Activated naive CD4-positive, alpha-beta T cell treated with anti-CD3 and anti-CD28 coated beads, Interleukin-2, amount 50 U/mL, for 72 hours (primary cell): Measurements from ENCODE around the gene RPTOR. TPM values are rescaled to one million over a fixed set of nuclear protein-coding genes. Genes with fewer than 3 reads are reported as not detected.

Experiments used
- ATAC-seq, 2 donors: fragments of 150-1000 bp; cut with Tn5 transposase; 2 replicates each; pipeline ENCODE4 v1.10.0; 2021; ENCODE audit warnings: mild to moderate bottlenecking in 2 of 2, moderate library complexity in 2 of 2
- DNase-seq, 2 donors: peaks; one replicate each; pipeline ENCODE4 v3.0.0; 2021 to 2022; ENCODE audit warnings: low spot score in 2 of 2
- H3K27ac Mint-ChIP-seq, 2 donors: one replicate each; pipeline ENCODE4 v1.8.0; 2022; ENCODE audit warnings: mild to moderate bottlenecking in 2 of 2, mixed read lengths in 2 of 2
- H3K36me3 Mint-ChIP-seq, 2 donors: one replicate each; pipeline ENCODE4 v1.8.0; 2022; ENCODE audit warnings: mixed read lengths in 2 of 2
- H3K9me3 Mint-ChIP-seq, 2 donors: one replicate each; pipeline ENCODE4 v1.8.0; 2022; ENCODE audit warnings: mixed read lengths in 2 of 2
- total RNA-seq, 2 donors: library from RNA; stranded (reverse); gene quantifications; one replicate each; pipeline ENCODE4 v1.2.3, GENCODE V29; 2022

The RPTOR gene
- total RNA-seq, 2 donors from 2014 or later = 59.5 to 128 TPM

GRCh38 chr17:80633994-80634566 is 89.4 kb downstream of the RPTOR start:
- Mint-ChIP-seq H3K27ac (no peak overlapping the region), H3K36me3 (peaks cover 0 to 7% of the 10 kb centered on the region in 2 donors), H3K9me3 (no peaks in the 10 kb centered on the region)
- ATAC-seq (no peak), DNase-seq (no peak)

- no peak for DNase-seq
- peaks cover 0 to 17% of the 10 kb centered on the region in 2 donors for H3K36me3 Mint-ChIP-seq
- ATAC-seq = peak in 1 of 2 donors; percentile 51
- peak overlapping the region; percentile 39 to 78 for H3K27ac Mint-ChIP-seq
- H3K9me3 Mint-ChIP-seq = no peaks in the 10 kb centered on the region
Measured at GRCh38 chr17:80636361-80637018, 91.9 kb downstream of the RPTOR start.

DNA sequence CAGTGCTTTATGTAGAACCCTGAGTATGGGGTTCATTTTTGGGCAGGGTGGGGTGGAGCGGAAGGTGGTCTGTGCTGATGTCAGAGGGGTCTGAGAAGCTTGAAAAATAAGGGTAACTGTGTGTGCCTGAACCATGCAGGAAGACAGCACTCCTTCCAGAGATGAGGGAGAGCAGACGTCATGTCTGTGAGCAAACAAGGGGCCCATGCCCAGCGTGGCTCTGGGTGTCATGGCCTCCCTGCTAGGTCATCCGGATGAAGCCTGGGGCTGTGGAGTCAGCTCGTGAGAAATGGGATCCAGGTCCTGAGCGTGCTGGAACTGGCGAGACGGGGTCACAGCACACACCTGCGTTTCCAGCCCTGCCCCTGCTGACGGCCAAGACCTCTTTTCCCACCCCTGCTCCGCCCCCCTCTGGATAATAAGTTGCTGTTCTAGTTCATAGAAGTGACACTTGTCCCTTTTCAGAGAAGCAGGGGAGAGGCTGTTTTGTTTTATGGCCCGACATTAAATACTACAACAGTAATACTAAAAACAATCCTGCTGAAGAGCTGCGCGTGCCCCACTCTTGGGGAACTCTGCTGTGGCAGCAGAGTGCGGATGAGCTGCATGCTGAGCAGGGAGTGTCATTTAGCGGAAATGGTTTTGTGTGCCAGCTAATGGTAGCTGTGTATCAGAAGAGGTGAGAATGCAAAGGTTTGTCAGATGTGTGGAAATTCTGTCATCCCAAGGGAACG is 92.6 kb downstream of the RPTOR start:
- peak overlapping the region in 1 of 2 donors; percentile 78 for H3K27ac Mint-ChIP-seq
- no peaks in the 10 kb centered on the region for H3K9me3 Mint-ChIP-seq
- no peak for DNase-seq
- peaks cover 0 to 17% of the 10 kb centered on the region in 2 donors for H3K36me3 Mint-ChIP-seq
- ATAC-seq = peak in 1 of 2 donors; percentile 41

- DNase-seq (no peak), ATAC-seq (no peak)
- no peaks in the 10 kb centered on the region for H3K9me3 Mint-ChIP-seq
- H3K36me3 Mint-ChIP-seq = peaks cover 5 to 24% of the 10 kb centered on the region in 2 donors
- H3K27ac Mint-ChIP-seq = peak overlapping the region in 1 of 2 donors; percentile 8
Measured at GRCh38 chr17:80639658-80640057, 95.0 kb downstream of the RPTOR start.

DNA sequence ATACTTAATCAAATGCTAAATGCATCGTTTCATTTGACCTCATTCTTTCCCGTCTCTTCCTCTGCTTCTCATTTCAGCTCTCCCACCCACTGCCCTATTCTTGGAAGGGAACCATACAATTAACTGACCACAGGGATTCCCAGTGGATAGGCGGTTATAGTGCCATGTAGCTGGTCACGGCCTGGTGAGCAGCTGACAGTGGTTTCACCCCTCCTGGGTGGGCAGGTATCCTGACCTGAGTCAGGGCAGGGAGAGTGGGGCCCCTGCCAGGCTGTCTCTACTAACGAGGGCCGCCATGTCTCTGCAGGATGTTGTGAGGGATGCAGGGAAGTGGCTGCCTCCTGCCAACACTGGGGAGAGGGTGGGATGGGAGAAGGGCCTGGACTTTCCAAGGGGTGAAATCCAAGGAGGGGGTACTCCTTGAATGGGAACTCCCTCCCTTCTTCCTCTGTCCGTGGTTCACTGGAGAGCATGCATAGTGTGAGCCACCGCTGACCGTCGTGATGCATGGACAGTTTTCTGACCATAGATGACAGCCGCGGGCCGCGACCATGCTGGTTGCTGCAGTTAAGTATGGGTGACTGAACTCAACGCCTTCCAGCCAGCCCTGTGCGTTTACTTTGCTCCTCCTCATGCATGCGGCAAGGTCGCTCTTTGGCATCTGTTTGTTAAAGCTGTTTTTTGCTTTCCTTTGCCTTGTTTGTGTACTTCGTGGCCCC is 95.9 kb downstream of the RPTOR start:
- DNase-seq (no peak), ATAC-seq (no peak)

GRCh38 chr17:80643326-80644099 is 98.9 kb downstream of the RPTOR start:
- Mint-ChIP-seq H3K27ac (peak overlapping the region in 1 of 2 donors; percentile 22), H3K36me3 (peaks cover 12 to 54% of the 10 kb centered on the region in 2 donors), H3K9me3 (no peaks in the 10 kb centered on the region)
- DNase-seq (no peak), ATAC-seq (no peak)

More for the DNA sequence above, 95.9 kb downstream of the RPTOR start:
- Mint-ChIP-seq H3K27ac (peak overlapping the region in 1 of 2 donors; percentile 40), H3K9me3 (no peaks in the 10 kb centered on the region), H3K36me3 (peaks cover 9 to 31% of the 10 kb centered on the region in 2 donors)

GRCh38 chr17:80644536-80644935 is 99.9 kb downstream of the RPTOR start:
- Mint-ChIP-seq H3K9me3 (peaks cover 2 to 7% of the 10 kb centered on the region in 2 donors), H3K27ac (no peak overlapping the region), H3K36me3 (peaks cover 21 to 63% of the 10 kb centered on the region in 2 donors)
- ATAC-seq (no peak), DNase-seq (no peak)

GRCh38 chr17:80645706-80646325 is 101.2 kb downstream of the RPTOR start:
- Mint-ChIP-seq H3K36me3 (peaks cover 29 to 67% of the 10 kb centered on the region in 2 donors), H3K27ac (no peak overlapping the region), H3K9me3 (peaks cover 8 to 13% of the 10 kb centered on the region in 2 donors)
- ATAC-seq (no peak), DNase-seq (no peak)

DNA sequence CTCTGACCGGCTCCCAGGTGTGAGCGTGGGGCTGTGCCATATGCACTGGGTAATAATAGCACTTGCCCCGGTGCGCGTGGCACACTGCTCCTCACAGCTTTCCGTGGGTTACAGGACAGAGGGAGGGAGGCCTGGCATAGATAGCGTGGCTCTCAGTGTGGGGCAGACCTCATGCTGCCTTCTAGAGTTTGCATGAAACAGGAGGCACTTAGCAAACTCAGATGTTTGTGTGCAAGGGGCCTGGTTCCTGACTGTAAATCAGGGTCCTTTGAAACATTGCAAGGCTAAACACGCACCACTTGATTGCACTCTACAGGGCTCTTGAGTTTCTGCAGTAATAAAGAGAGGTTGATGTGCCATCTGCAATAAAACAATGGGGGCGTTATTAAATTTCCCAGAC is 101.7 kb downstream of the RPTOR start:
- Mint-ChIP-seq H3K9me3 (peaks cover 13 to 16% of the 10 kb centered on the region in 2 donors), H3K36me3 (peaks cover 32 to 68% of the 10 kb centered on the region in 2 donors), H3K27ac (no peak overlapping the region)
- ATAC-seq (no peak), DNase-seq (no peak)

DNA sequence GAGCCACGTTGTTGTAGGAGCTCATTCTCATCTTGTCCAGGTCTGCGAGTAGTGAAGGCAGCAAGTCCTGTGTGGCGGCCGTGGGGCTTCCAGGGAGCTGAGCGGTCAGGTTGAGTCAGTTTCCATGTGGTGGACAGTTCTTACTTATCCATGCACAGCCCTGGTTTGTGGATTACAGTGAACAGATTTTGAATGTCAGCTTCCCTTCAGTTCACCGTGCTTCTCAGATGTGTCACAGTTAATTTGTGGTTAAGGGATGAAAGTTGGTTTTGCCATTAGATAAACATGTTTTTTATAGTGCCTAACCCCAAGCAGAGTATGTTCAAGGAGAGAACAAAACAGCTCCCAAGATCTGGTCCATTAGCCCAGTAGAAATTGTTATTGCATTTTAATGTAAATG is 103.1 kb downstream of the RPTOR start:
- DNase-seq (peak in 1 of 2 donors; percentile 25), ATAC-seq (peak; percentile 53 to 74)
- Mint-ChIP-seq H3K36me3 (peaks cover 32 to 76% of the 10 kb centered on the region in 2 donors), H3K9me3 (peaks cover 16 to 17% of the 10 kb centered on the region in 2 donors), H3K27ac (peak overlapping the region; percentile 37 to 95)

DNA sequence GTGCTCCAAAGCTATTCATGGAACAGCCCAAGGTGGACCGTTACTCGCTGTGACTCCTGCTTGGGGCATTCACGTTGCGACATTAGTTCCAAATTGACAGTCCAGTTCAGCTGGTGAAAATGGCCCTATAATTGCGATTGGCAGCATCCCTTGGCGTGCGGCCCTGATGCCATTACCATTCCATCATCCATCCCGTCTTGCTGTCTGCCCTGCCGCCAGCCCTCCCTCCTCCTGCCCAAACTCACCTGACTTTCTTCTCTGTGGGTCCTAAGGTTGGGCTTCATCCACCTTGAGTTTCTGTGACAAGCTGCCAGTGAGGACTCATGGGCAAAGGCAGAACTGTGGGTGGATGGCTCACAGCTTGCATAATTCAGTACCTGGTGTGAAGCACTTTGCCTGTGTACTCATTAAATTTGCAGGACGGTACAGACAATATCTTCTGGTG is 104.6 kb downstream of the RPTOR start:
- DNase-seq (no peak), ATAC-seq (peak; percentile 8 to 33)
- H3K36me3 Mint-ChIP-seq = peaks cover 34 to 76% of the 10 kb centered on the region in 2 donors
- H3K9me3 Mint-ChIP-seq = peaks cover 16 to 22% of the 10 kb centered on the region in 2 donors
- peak overlapping the region; percentile 90 to 95 for H3K27ac Mint-ChIP-seq

GRCh38 chr17:80649672-80650330 is 105.2 kb downstream of the RPTOR start:
- Mint-ChIP-seq H3K27ac (peak overlapping the region; percentile 90 to 95), H3K36me3 (peaks cover 34 to 77% of the 10 kb centered on the region in 2 donors), H3K9me3 (peaks cover 16 to 22% of the 10 kb centered on the region in 2 donors)
- peak; percentile 81 to 82 for ATAC-seq
- DNase-seq = peak; percentile 71 to 85

GRCh38 chr17:80650331-80650672 is 105.7 kb downstream of the RPTOR start:
- DNase-seq = no peak
- Mint-ChIP-seq H3K36me3 (peaks cover 32 to 74% of the 10 kb centered on the region in 2 donors), H3K9me3 (peaks cover 16 to 22% of the 10 kb centered on the region in 2 donors), H3K27ac (peak overlapping the region; percentile 90 to 95)
- no peak for ATAC-seq

DNA sequence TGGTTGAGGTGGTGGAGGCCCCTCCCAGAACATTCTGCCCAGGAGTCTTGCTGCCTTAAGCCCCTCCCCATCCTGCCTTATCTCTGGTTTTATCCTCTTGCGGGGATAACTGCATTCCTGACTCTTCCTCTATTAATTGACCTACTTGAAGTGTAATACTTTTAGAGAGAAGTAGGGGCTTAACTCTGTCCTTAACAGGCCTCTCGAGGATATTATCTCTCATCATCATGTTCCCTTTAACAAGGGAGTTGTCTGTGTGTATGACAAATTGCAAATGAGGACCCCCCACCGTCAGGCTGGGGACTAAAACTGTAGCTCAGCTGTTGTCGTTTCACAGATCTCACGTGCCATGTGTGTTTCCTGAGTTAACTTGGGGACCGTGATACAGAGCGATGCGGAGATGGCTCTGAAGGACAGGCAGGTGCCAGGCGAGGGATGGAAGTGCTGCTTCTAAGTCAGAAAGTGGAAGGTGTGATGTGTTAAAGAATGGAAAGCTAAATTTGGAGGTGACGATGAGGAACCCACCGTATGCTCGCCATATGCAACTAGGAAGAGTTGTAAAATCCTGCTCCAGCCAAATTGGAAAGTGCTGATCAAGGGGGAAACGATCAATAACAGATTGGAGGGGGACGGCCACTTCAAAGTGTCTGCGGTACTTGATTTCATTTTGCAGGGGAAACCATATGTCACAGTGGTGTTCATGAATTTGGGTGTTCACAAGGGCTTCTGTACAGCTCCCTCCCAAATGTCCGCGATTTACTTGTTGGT is 106.3 kb downstream of the RPTOR start:
- H3K36me3 Mint-ChIP-seq = peaks cover 28 to 74% of the 10 kb centered on the region in 2 donors
- H3K27ac Mint-ChIP-seq = peak overlapping the region; percentile 92 to 95
- H3K9me3 Mint-ChIP-seq = peaks cover 16 to 22% of the 10 kb centered on the region in 2 donors
- no peak for DNase-seq
- no peak for ATAC-seq
